Ishikawa (cell line): ENCODE results near the gene USP6NL.

Experiments
- CEBPB ChIP-seq: IDR thresholded peaks from 2 replicates; pipeline ENCODE4 v1.6.1; 2012
- CREB1 ChIP-seq: IDR thresholded peaks from 2 replicates; pipeline ENCODE4 v1.6.1; 2012; ENCODE audit warnings: low read depth
- EP300 ChIP-seq: IDR thresholded peaks from 2 replicates; pipeline ENCODE4 v1.6.1; 2012; ENCODE audit warnings: borderline replicate concordance
- MAX ChIP-seq: IDR thresholded peaks from 2 replicates; pipeline ENCODE4 v1.6.1; 2012
- RAD21 ChIP-seq: IDR thresholded peaks from 2 replicates; pipeline ENCODE4 v1.6.1; 2012; ENCODE audit warnings: low read depth
- REST ChIP-seq: IDR thresholded peaks from 2 replicates; pipeline ENCODE4 v1.6.1; 2012; ENCODE audit warnings: low read depth, mild to moderate bottlenecking
- TEAD4 ChIP-seq: IDR thresholded peaks from 2 replicates; pipeline ENCODE4 v1.6.1; 2012
- USF1 ChIP-seq: IDR thresholded peaks from 2 replicates; pipeline ENCODE4 v1.6.1; 2012
- YY1 ChIP-seq: IDR thresholded peaks from 2 replicates; pipeline ENCODE4 v1.6.1; 2012; ENCODE audit warnings: low read depth
- ZBTB7A ChIP-seq: IDR thresholded peaks from 2 replicates; pipeline ENCODE4 v1.6.1; 2012; ENCODE audit warnings: low read depth

- no peak for TF ChIP-seq REST
- TF ChIP-seq CEBPB = no peak
- TF ChIP-seq YY1 = no peak
- TF ChIP-seq EP300 = no peak
- no peak for TF ChIP-seq ZBTB7A
- no peak for TF ChIP-seq USF1
- TF ChIP-seq RAD21 = no peak
- no peak for TF ChIP-seq CREB1
- TF ChIP-seq TEAD4 = peak; percentile 45
- no peak for TF ChIP-seq MAX
These were observed 9.1 kb downstream of the USP6NL start for GRCh38 chr10:11602358-11602757.
